NCI-H2081 (cell line): ENCODE data around the gene BAK1.
A peak's percentile ranks its signal among the peaks of the same experiment; 100 is the strongest.

ENCODE experiments used
- DNase-seq, 2 experiments: peaks; one replicate each; lab custom pipeline; 2025; lab: John Stamatoyannopoulos, UW

Gene BAK1

GRCh38 chr6:33587529-33587928, 7.5 kb upstream of the BAK1 start:
- DNase-seq: no peak

GRCh38 chr6:33586108-33586640, 6.1 kb upstream of the BAK1 start:
- DNase-seq: no peak

GRCh38 chr6:33585403-33586107, 5.5 kb upstream of the BAK1 start:
- DNase-seq: peak; percentile 66 to 75

GRCh38 chr6:33584700-33585402, 4.8 kb upstream of the BAK1 start:
- DNase-seq: no peak

- DNase-seq: no peak
Measured at GRCh38 chr6:33583591-33584155, 3.6 kb upstream of the BAK1 start.

GRCh38 chr6:33581186-33581585, 1.1 kb upstream of the BAK1 start:
- DNase-seq: no peak

GRCh38 chr6:33578588-33579011, 1.5 kb downstream of the BAK1 start:
- no peak for DNase-seq

- no peak for DNase-seq
Measured at GRCh38 chr6:33578164-33578563, 1.9 kb downstream of the BAK1 start.

GRCh38 chr6:33577718-33578117, 2.4 kb downstream of the BAK1 start:
- no peak for DNase-seq

- DNase-seq: no peak
Measured at GRCh38 chr6:33577106-33577535, 3.0 kb downstream of the BAK1 start.

GRCh38 chr6:33576668-33577067, 3.4 kb downstream of the BAK1 start:
- DNase-seq: no peak

GRCh38 chr6:33575211-33575610, 4.9 kb downstream of the BAK1 start:
- no peak for DNase-seq

GRCh38 chr6:33571637-33572316, 8.3 kb downstream of the BAK1 start:
- peak in 1 of 2 experiments; percentile 39 for DNase-seq

- peak; percentile 70 to 81 for DNase-seq
Measured at GRCh38 chr6:33570806-33571636, 9.1 kb downstream of the BAK1 start.

- no peak for DNase-seq
Measured at GRCh38 chr6:33568826-33569570, 11.1 kb downstream of the BAK1 start.

- DNase-seq: no peak
Measured at GRCh38 chr6:33567836-33568235, 12.2 kb downstream of the BAK1 start.

- DNase-seq: no peak
Measured at GRCh38 chr6:33566182-33567084, 13.6 kb downstream of the BAK1 start.

- DNase-seq: no peak
Measured at GRCh38 chr6:33558801-33559200, 21.3 kb downstream of the BAK1 start.

- no peak for DNase-seq
Measured at GRCh38 chr6:33557376-33557775, 22.7 kb downstream of the BAK1 start.

- peak in 1 of 2 experiments; percentile 3 for DNase-seq
Measured at GRCh38 chr6:33552883-33553282, 27.2 kb downstream of the BAK1 start.
